H1 (cell line): ENCODE measurements around the gene PRKN. TPM values are rescaled to one million over a fixed set of nuclear protein-coding genes. Genes with fewer than 3 reads are reported as not detected.

Source experiments
- CTCF ChIA-PET: fragments of 300-600 bp; sonication (Branson Sonifier 250); formaldehyde crosslinking; loops from one replicate; lab custom pipeline; 2021; ENCODE audit not compliant: partially characterized antibody; lab: Charles Lee
- POLR2A ChIA-PET: fragments of 300-600 bp; sonication (Branson Sonifier 250); formaldehyde crosslinking; loops from one replicate; lab custom pipeline; 2021; ENCODE audit warnings: inconsistent platforms; ENCODE audit not compliant: partially characterized antibody; lab: Charles Lee
- DNase-seq, 2 experiments: peaks; one replicate each; pipeline versions ENCODE4 v3.0.0 to v3.0.0-alpha.2; 2010 to 2022; ENCODE audit warnings: low spot score in 2 of 2, low read depth in 1 of 2, mixed read lengths in 1 of 2
- FAIRE-seq: peaks from 2 replicates; lab custom pipeline; 2011; peaks lifted over from hg19 to GRCh38; lab: Jason Lieb, UNC
- H2AFZ ChIP-seq: 2 replicates; pipeline ENCODE4 v1.8.1; 2012; ENCODE audit warnings: low read length, inconsistent platforms
- H2AK5ac ChIP-seq: 2 replicates; pipeline ENCODE4 v1.6.1; 2013; ENCODE audit warnings: low read depth, low read length
- H2BK120ac ChIP-seq: replicated peaks from 2 replicates; pipeline ENCODE3; 2013; ENCODE audit warnings: low read depth, low read length, inconsistent platforms
- H2BK12ac ChIP-seq: 2 replicates; pipeline ENCODE4 v1.6.1; 2013; ENCODE audit warnings: low read depth, low read length
- H2BK15ac ChIP-seq: 2 replicates; pipeline ENCODE4 v1.6.1; 2013; ENCODE audit warnings: low read length
- H2BK20ac ChIP-seq: 2 replicates; pipeline ENCODE4 v1.6.1; 2013; ENCODE audit warnings: low read length
- H2BK5ac ChIP-seq: 2 replicates; pipeline ENCODE4 v1.6.1; 2013; ENCODE audit warnings: low read depth, low read length
- H3K14ac ChIP-seq: 2 replicates; pipeline ENCODE4 v1.6.1; 2013; ENCODE audit warnings: inconsistent platforms; ENCODE audit not compliant: insufficient read length
- H3K18ac ChIP-seq: 2 replicates; pipeline ENCODE4 v1.6.1; 2013; ENCODE audit warnings: low read length; ENCODE audit errors: extremely low read depth
- H3K23ac ChIP-seq: 2 replicates; pipeline ENCODE4 v1.6.1; 2013; ENCODE audit warnings: inconsistent platforms; ENCODE audit not compliant: insufficient read length
- H3K23me2 ChIP-seq: 2 replicates; pipeline ENCODE4 v1.6.1; 2013; ENCODE audit warnings: low read depth, low read length
- H3K27ac ChIP-seq: 2 replicates; pipeline ENCODE4 v1.6.1; 2011; ENCODE audit warnings: low read depth, low read length, inconsistent platforms
- H3K27me3 ChIP-seq, 4 experiments: replicated peaks in 1 of 4; 1 replicate in 1 of 4; 2 replicates in 3 of 4; pipeline versions ENCODE4 v1.6.1 to v1.8.1; 2011 to 2013; ENCODE audit warnings: low read length in 3 of 4, mild to moderate bottlenecking in 3 of 4, inconsistent platforms in 2 of 4, mixed read lengths in 2 of 4, moderate library complexity in 1 of 4; ENCODE audit not compliant: control insufficient read depth in 3 of 4, insufficient read depth in 3 of 4; ENCODE audit errors: extremely low read depth in 1 of 4
- H3K36me3 ChIP-seq, 4 experiments: 2 replicates each; pipeline versions ENCODE4 v1.6.1 to v1.8.1; 2011 to 2013; ENCODE audit warnings: mild to moderate bottlenecking in 4 of 4, low read length in 3 of 4, moderate library complexity in 2 of 4, control low read depth in 1 of 4, inconsistent platforms in 1 of 4; ENCODE audit not compliant: insufficient read depth in 4 of 4, control insufficient read depth in 2 of 4
- H3K4ac ChIP-seq: replicated peaks from 2 replicates; pipeline ENCODE3; 2013; ENCODE audit warnings: low read length, low read depth, mixed read lengths, inconsistent platforms; ENCODE audit not compliant: insufficient read length
- H3K4me1 ChIP-seq, 4 experiments: replicated peaks in 1 of 4; 1 replicate in 1 of 4; 2 replicates in 3 of 4; pipeline versions ENCODE4 v1.6.1 to v1.8.1; 2011 to 2013; ENCODE audit warnings: low read length in 3 of 4, inconsistent platforms in 2 of 4, mixed read lengths in 1 of 4; ENCODE audit not compliant: insufficient read depth in 4 of 4, control insufficient read depth in 3 of 4
- H3K4me2 ChIP-seq, 2 experiments: 2 replicates each; pipeline versions ENCODE4 v1.6.1 to v1.8.1; 2011 to 2013; ENCODE audit warnings: low read depth in 2 of 2, low read length in 2 of 2, control low read depth in 1 of 2, inconsistent platforms in 1 of 2, mild to moderate bottlenecking in 1 of 2; ENCODE audit not compliant: insufficient read depth in 1 of 2
- H3K4me3 ChIP-seq, 4 experiments: fragments of 200-600, 300-600 bp in 1 of 4; sonication (generic), shearing (Covaris generic), sonication (Bioruptor Twin) in 1 of 4; 2 replicates each; pipeline versions ENCODE4 v1.5.1 to v1.8.1; 2011 to 2016; ENCODE audit warnings: low read length in 4 of 4, low read depth in 3 of 4, control low read depth in 2 of 4, inconsistent platforms in 2 of 4, mild to moderate bottlenecking in 2 of 4, mixed read lengths in 1 of 4, moderate library complexity in 1 of 4; ENCODE audit not compliant: insufficient read depth in 2 of 4; ENCODE audit errors: extremely low read depth in 1 of 4
- H3K56ac ChIP-seq: replicated peaks from 2 replicates; pipeline ENCODE3; 2013; ENCODE audit warnings: low read depth, mild to moderate bottlenecking, mixed read lengths, low read length, inconsistent platforms; ENCODE audit not compliant: insufficient read length
- H3K79me1 ChIP-seq: 2 replicates; pipeline ENCODE4 v1.6.1; 2013; ENCODE audit warnings: low read depth, low read length, control low read depth
- H3K79me2 ChIP-seq, 2 experiments: 2 replicates each; pipeline versions ENCODE4 v1.6.1 to v1.8.1; 2012 to 2013; ENCODE audit warnings: low read length in 2 of 2, mild to moderate bottlenecking in 2 of 2, inconsistent platforms in 1 of 2; ENCODE audit not compliant: insufficient read depth in 2 of 2, control insufficient read depth in 1 of 2
- H3K9ac ChIP-seq, 4 experiments: replicated peaks in 1 of 4; 1 replicate in 1 of 4; 2 replicates in 3 of 4; pipeline versions ENCODE4 v1.6.1 to v1.8.1; 2011 to 2013; ENCODE audit warnings: low read depth in 3 of 4, low read length in 3 of 4, control low read depth in 2 of 4, mild to moderate bottlenecking in 2 of 4, moderate library complexity in 2 of 4, inconsistent platforms in 1 of 4; ENCODE audit errors: extremely low read depth in 1 of 4
- H3K9me3 ChIP-seq, 2 experiments: 2 replicates each; pipeline versions ENCODE4 v1.6.1 to v1.8.1; 2012 to 2013; ENCODE audit warnings: mild to moderate bottlenecking in 2 of 2, moderate library complexity in 2 of 2, control low read depth in 1 of 2, inconsistent platforms in 1 of 2, low read depth in 1 of 2, low read length in 1 of 2, mixed read lengths in 1 of 2; ENCODE audit not compliant: insufficient read depth in 2 of 2
- H4K20me1 ChIP-seq, 2 experiments: replicated peaks in 1 of 2; 2 replicates each; pipeline versions ENCODE3 to v1.8.1; 2011 to 2013; ENCODE audit warnings: inconsistent platforms in 2 of 2, low read length in 2 of 2, mild to moderate bottlenecking in 1 of 2; ENCODE audit not compliant: insufficient read depth in 2 of 2, control insufficient read depth in 1 of 2
- H4K5ac ChIP-seq: 2 replicates; pipeline ENCODE4 v1.6.1; 2013; ENCODE audit warnings: low read length, low read depth, mixed read lengths, inconsistent platforms; ENCODE audit not compliant: insufficient read length
- H4K8ac ChIP-seq: 2 replicates; pipeline ENCODE4 v1.8.0; 2013; ENCODE audit warnings: mild to moderate bottlenecking, moderate library complexity, low read length, inconsistent platforms; ENCODE audit not compliant: insufficient read depth; ENCODE audit errors: extremely low read depth
- H4K91ac ChIP-seq: replicated peaks from 2 replicates; pipeline ENCODE3; 2013; ENCODE audit warnings: low read length, mixed read lengths, inconsistent platforms; ENCODE audit not compliant: insufficient read length
- ASH2L ChIP-seq: fragments of 200-600, 300-600 bp; sonication (generic); IDR thresholded peaks from one replicate; pipeline ENCODE4 v1.7.1; 2017; ENCODE audit warnings: low read length
- CBX5 ChIP-seq: fragments of 300-800, 300-1000 bp; sonication (generic); IDR thresholded peaks from 2 replicates; pipeline ENCODE4 v1.7.1; 2016; ENCODE audit warnings: antibody characterized with exemption, low read length, low read depth
- CHD1 ChIP-seq: IDR thresholded peaks from 2 replicates; pipeline ENCODE4 v1.6.1; 2012; ENCODE audit warnings: low read depth, low read length, improper control_type of control experiment
- CTBP2 ChIP-seq: IDR thresholded peaks from 2 replicates; pipeline ENCODE4 v1.7.0; 2011; ENCODE audit warnings: borderline replicate concordance, mild to moderate bottlenecking, moderate library complexity, mixed read lengths, low read length; ENCODE audit not compliant: insufficient read depth, insufficient read length
- EGR1 ChIP-seq: IDR thresholded peaks from 2 replicates; pipeline ENCODE4 v1.6.1; 2011; ENCODE audit warnings: low read depth, low read length, borderline replicate concordance
- EP300 ChIP-seq, 2 experiments: IDR thresholded peaks; 1 replicate in 1 of 2; 2 replicates in 1 of 2; pipeline ENCODE4 v1.6.1; 2011 to 2012; ENCODE audit warnings: low read depth in 2 of 2, low read length in 2 of 2, mild to moderate bottlenecking in 2 of 2, borderline replicate concordance in 1 of 2, inconsistent platforms in 1 of 2, moderate library complexity in 1 of 2
- HDAC2 ChIP-seq, 2 experiments: fragments of 300-600 bp in 1 of 2; sonication (generic) in 1 of 2; IDR thresholded peaks; 2 replicates each; pipeline ENCODE4 v1.6.1; 2011 to 2012; ENCODE audit warnings: low read depth in 2 of 2, low read length in 2 of 2, mild to moderate bottlenecking in 2 of 2, moderate library complexity in 2 of 2, borderline replicate concordance in 1 of 2, inconsistent platforms in 1 of 2
- HDAC6 ChIP-seq: IDR thresholded peaks from one replicate; pipeline ENCODE4 v1.7.1; 2012; ENCODE audit warnings: low read depth, mild to moderate bottlenecking, inconsistent platforms, low read length, moderate library complexity
- KDM1A ChIP-seq: fragments of 200-600, 300-600 bp; sonication (generic); IDR thresholded peaks from 2 replicates; pipeline ENCODE4 v1.7.1; 2016; ENCODE audit warnings: mild to moderate bottlenecking, low read length, borderline replicate concordance
- KDM4A ChIP-seq: IDR thresholded peaks from one replicate; pipeline ENCODE4 v1.7.1; 2012; ENCODE audit warnings: low read depth, mild to moderate bottlenecking, moderate library complexity, low read length, inconsistent platforms; ENCODE audit not compliant: severe bottlenecking
- MAFK ChIP-seq: IDR thresholded peaks from 2 replicates; pipeline ENCODE4 v1.6.1; 2012; ENCODE audit warnings: low read depth, mild to moderate bottlenecking, improper control_type of control experiment, low read length
- RAD21 ChIP-seq, 2 experiments: IDR thresholded peaks in 1 of 2; conservative IDR thresholded peaks in 1 of 2; 2 replicates each; pipeline ENCODE4 v1.6.1; 2011; ENCODE audit warnings: low read depth in 2 of 2, low read length in 2 of 2, improper control_type of control experiment in 1 of 2, inconsistent platforms in 1 of 2, mild to moderate bottlenecking in 1 of 2, moderate library complexity in 1 of 2
- RXRA ChIP-seq: IDR thresholded peaks from 2 replicates; pipeline ENCODE4 v1.6.1; 2011; ENCODE audit warnings: low read depth, mild to moderate bottlenecking, low read length, moderate library complexity; ENCODE audit not compliant: insufficient read depth
- TAF1 ChIP-seq: IDR thresholded peaks from 2 replicates; pipeline ENCODE4 v1.6.1; 2011; ENCODE audit warnings: mild to moderate bottlenecking, low read depth, low read length
- WGBS, 2 experiments: shearing (Covaris generic) in 1 of 2; methylation state at CpG; one replicate each; pipeline versions ENCODE4 v1.1.6 to v1.1.7; 2013 to 2015; ENCODE audit warnings: low lambda C conversion rate in 2 of 2, mixed read lengths in 2 of 2, inconsistent platforms in 1 of 2, low coverage in 1 of 2, missing lambda C conversion rate in 1 of 2; ENCODE audit not compliant: insufficient replicate concordance in 2 of 2, insufficient coverage in 1 of 2, insufficient read length in 1 of 2; ENCODE audit errors: extremely low coverage in 1 of 2, missing lambda C conversion rate in 1 of 2; 5-methylcytosine and 5-hydroxymethylcytosine counted together
- polyA plus RNA-seq, 7 experiments: library from polyadenylated mRNA; depleted of rRNA in 3 of 7; stranded (reverse) in 5 of 7; unstranded in 2 of 7; fragments of >200 nt in 5 of 7; fragments of 200-250 nt in 2 of 7; gene quantifications; 1 replicate in 5 of 7; 2 replicates in 1 of 7; 4 replicates in 1 of 7; pipeline versions ENCODE4 v1.2.1 to v1.2.3, GENCODE V29; 2011 to 2013; ENCODE audit warnings: missing spikeins in 2 of 7, mixed read lengths in 2 of 7
- total RNA-seq: library from RNA; stranded (reverse); fragmentation: NEBNext Ultra II Directional; extraction: Animal tissue kit (Norgen Biotek cat#: 25700); gene quantifications from 2 replicates; pipeline ENCODE4 v1.2.1, GENCODE V29; 2021

Gene PRKN
- total and polyA plus RNA-seq, 2 of the 8 experiments (the other 6 are each of a cell fraction or from before 2014, with no cell fraction given) = 0.13 to 0.29 TPM

GRCh38 chr6:162195441-162195840, 532.1 kb downstream of the PRKN start:
- WGBS, 2 experiments = 91% methylated on average over 2 of the region's 2 CpGs; no CpG with 5 or more reads in 1 of the 2 experiments
- TF ChIP-seq TAF1 (no peak), MAFK (no peak), ASH2L (no peak), EGR1 (no peak), KDM4A (no peak), CHD1 (no peak), RXRA (no peak), CBX5 (no peak), RAD21 (IDR thresholded peaks at IDR 0.05 in 1 of 2, conservative IDR thresholded peaks at IDR 0.05 in 1 of 2; ENCODE audit: low read depth in 2 of 2, low read length in 2 of 2) (no peak), CTBP2 (no peak), EP300 (IDR thresholded peaks at IDR 0.05; ENCODE audit: borderline replicate concordance in 1 of 2, low read depth in 2 of 2, low read length in 2 of 2) (no peak), HDAC6 (no peak), KDM1A (no peak), HDAC2 (IDR thresholded peaks at IDR 0.05; ENCODE audit: borderline replicate concordance in 1 of 2, low read depth in 2 of 2, low read length in 2 of 2) (no peak)

More at GRCh38 chr6:162195441-162195840, 532.1 kb downstream of the PRKN start:
- Histone ChIP-seq H3K27me3 (no peaks in the 10 kb centered on the region), H3K4ac (no peak overlapping the region), H3K79me2 (no peaks in the 10 kb centered on the region), H3K4me3 (no peak overlapping the region), H2AK5ac (no peak overlapping the region), H3K36me3 (no peaks in the 10 kb centered on the region), H3K79me1 (no peaks in the 10 kb centered on the region), H3K4me2 (no peak overlapping the region), H3K27ac (no peak overlapping the region), H3K56ac (no peak overlapping the region), H2BK20ac (no peak overlapping the region), H4K8ac (no peak overlapping the region), H3K9me3 (no peaks in the 10 kb centered on the region), H2BK12ac (no peak overlapping the region), H2AFZ (no peak overlapping the region), H4K91ac (no peak overlapping the region), H3K23ac (no peak overlapping the region), H3K14ac (no peak overlapping the region), H2BK15ac (no peak overlapping the region), H3K18ac (no peak overlapping the region), H4K20me1 (no peaks in the 10 kb centered on the region), H2BK120ac (no peak overlapping the region), H3K23me2 (no peaks in the 10 kb centered on the region), H3K4me1 (no peaks in the 10 kb centered on the region), H3K9ac (no peak overlapping the region), H4K5ac (no peak overlapping the region), H2BK5ac (no peak overlapping the region)
- CTCF ChIA-PET = interaction anchor here (1.3 kb wide), 1 partner anchor 9 kb away, joined by 3 read pairs; no protein-coding TSS in a partner anchor
- POLR2A ChIA-PET = no interaction called here
- FAIRE-seq = no peak
- no peak for DNase-seq
